HEK293 (cell line): ENCODE measurements around the gene DNMT3A.

Experiments used
- CTCF ChIA-PET: fragments of 350-600 bp; formaldehyde crosslinking; extraction: SDS; loops from one replicate; lab custom pipeline; 2021; ENCODE audit warnings: antibody characterized with exemption; lab: Yijun Ruan, JAX
- POLR2A ChIA-PET: fragments of 300-600 bp; formaldehyde crosslinking; extraction: SDS; loops from one replicate; lab custom pipeline; 2020; ENCODE audit warnings: antibody characterized with exemption, inconsistent platforms; lab: Yijun Ruan, JAX
- H3K27ac ChIP-seq: fragments of 200-500 bp; sonication (Bioruptor generic); 2 replicates; pipeline ENCODE4 v1.5.1; 2014; ENCODE audit warnings: low read depth, low read length, control low read depth, inconsistent platforms; ENCODE audit errors: extremely low read depth
- H3K36me3 ChIP-seq, 2 experiments: fragments of 200-500 bp in 1 of 2; sonication (Bioruptor generic) in 1 of 2; 1 replicate in 1 of 2; 2 replicates in 1 of 2; pipeline ENCODE4 v1.5.1; 2014 to 2017; ENCODE audit warnings: inconsistent platforms in 2 of 2, low read length in 2 of 2; ENCODE audit not compliant: control insufficient read depth in 2 of 2, insufficient read depth in 1 of 2
- H3K4me1 ChIP-seq: fragments of 200-500 bp; sonication (Bioruptor generic); 2 replicates; pipeline ENCODE4 v1.5.1; 2014; ENCODE audit warnings: mild to moderate bottlenecking, low read length, inconsistent platforms; ENCODE audit not compliant: control insufficient read depth, insufficient read depth
- H3K4me3 ChIP-seq: 2 replicates; pipeline ENCODE4 v1.5.1; 2011; ENCODE audit warnings: low read depth, mild to moderate bottlenecking, control low read depth, low read length, moderate library complexity
- H3K9me3 ChIP-seq: fragments of 200-500 bp; sonication (Bioruptor generic); 2 replicates; pipeline ENCODE4 v1.5.1; 2014; ENCODE audit warnings: low read depth, low read length, inconsistent platforms; ENCODE audit not compliant: control insufficient read depth, insufficient read depth
- GFI1B ChIP-seq: fragments of 450-650 bp; formaldehyde crosslinking; IDR thresholded peaks from 2 replicates; pipeline ENCODE4 v1.5.1; 2016; ENCODE audit warnings: missing biosample characterization, missing genetic modification characterization
- OSR2 ChIP-seq: fragments of 450-650 bp; formaldehyde crosslinking; IDR thresholded peaks from 2 replicates; pipeline ENCODE4 v1.5.1; 2016; ENCODE audit warnings: missing biosample characterization, missing genetic modification characterization
- SP2 ChIP-seq: fragments of 450-650 bp; formaldehyde crosslinking; IDR thresholded peaks from 2 replicates; pipeline ENCODE4 v1.5.1; 2016; ENCODE audit warnings: missing biosample characterization, missing genetic modification characterization
- ZBTB17 ChIP-seq: fragments of 450-650 bp; formaldehyde crosslinking; IDR thresholded peaks from 2 replicates; pipeline ENCODE4 v1.5.1; 2016; ENCODE audit warnings: missing biosample characterization, missing genetic modification characterization
- ZBTB21 ChIP-seq: fragments of 450-650 bp; formaldehyde crosslinking; IDR thresholded peaks from 2 replicates; pipeline ENCODE4 v1.5.1; 2017; ENCODE audit warnings: missing biosample characterization, missing genetic modification characterization
- ZBTB8A ChIP-seq: fragments of 450-650 bp; formaldehyde crosslinking; IDR thresholded peaks from 2 replicates; pipeline ENCODE4 v1.5.1; 2016; ENCODE audit warnings: missing biosample characterization, missing genetic modification characterization
- ZNF114 ChIP-seq: fragments of 450-650 bp; formaldehyde crosslinking; IDR thresholded peaks from 2 replicates; pipeline ENCODE4 v1.5.0; 2017; ENCODE audit warnings: missing biosample characterization, missing genetic modification characterization
- ZNF248 ChIP-seq: fragments of 450-650 bp; formaldehyde crosslinking; IDR thresholded peaks from 2 replicates; pipeline ENCODE4 v1.5.1; 2017; ENCODE audit warnings: missing biosample characterization, missing genetic modification characterization
- ZNF280C ChIP-seq: fragments of 450-650 bp; formaldehyde crosslinking; IDR thresholded peaks from 2 replicates; pipeline ENCODE4 v1.5.1; 2016; ENCODE audit warnings: missing biosample characterization, missing genetic modification characterization
- ZNF302 ChIP-seq: fragments of 450-650 bp; formaldehyde crosslinking; IDR thresholded peaks from 2 replicates; pipeline ENCODE4 v1.5.1; 2016; ENCODE audit warnings: missing biosample characterization, missing genetic modification characterization, low read depth
- ZNF341 ChIP-seq: fragments of 450-650 bp; formaldehyde crosslinking; IDR thresholded peaks from 2 replicates; pipeline ENCODE4; 2016; ENCODE audit warnings: low read depth, missing biosample characterization, missing genetic modification characterization
- ZNF501 ChIP-seq: fragments of 450-650 bp; formaldehyde crosslinking; IDR thresholded peaks from 2 replicates; pipeline ENCODE4 v1.5.1; 2016; ENCODE audit warnings: missing biosample characterization, missing genetic modification characterization
- ZNF623 ChIP-seq: fragments of 450-650 bp; formaldehyde crosslinking; IDR thresholded peaks from 2 replicates; pipeline ENCODE4 v1.5.1; 2016; ENCODE audit warnings: missing biosample characterization, missing genetic modification characterization
- ZNF639 ChIP-seq: fragments of 450-650 bp; formaldehyde crosslinking; IDR thresholded peaks from 2 replicates; pipeline ENCODE4 v1.5.1; 2016; ENCODE audit warnings: missing biosample characterization, missing genetic modification characterization
- ZNF670 ChIP-seq: fragments of 450-650 bp; formaldehyde crosslinking; IDR thresholded peaks from 2 replicates; pipeline ENCODE4 v1.5.1; 2016; ENCODE audit warnings: missing biosample characterization, missing genetic modification characterization, low read depth
- ZNF677 ChIP-seq: fragments of 450-650 bp; IDR thresholded peaks from 2 replicates; pipeline ENCODE4 v1.5.0; 2018; ENCODE audit warnings: missing biosample characterization, mild to moderate bottlenecking, missing genetic modification characterization, moderate library complexity
- ZNF747 ChIP-seq: fragments of 450-650 bp; formaldehyde crosslinking; IDR thresholded peaks from 2 replicates; pipeline ENCODE4 v1.5.1; 2016; ENCODE audit warnings: missing biosample characterization, missing genetic modification characterization
- ZNF792 ChIP-seq: fragments of 450-650 bp; formaldehyde crosslinking; IDR thresholded peaks from 2 replicates; pipeline ENCODE4 v1.5.1; 2016; ENCODE audit warnings: missing biosample characterization, missing genetic modification characterization
- ZNF837 ChIP-seq: fragments of 450-650 bp; formaldehyde crosslinking; IDR thresholded peaks from 2 replicates; pipeline ENCODE4 v1.5.1; 2016; ENCODE audit warnings: missing biosample characterization, missing genetic modification characterization
- ZSCAN30 ChIP-seq: fragments of 450-650 bp; IDR thresholded peaks from 2 replicates; pipeline ENCODE4 v1.5.1; 2018; ENCODE audit warnings: missing biosample characterization, mild to moderate bottlenecking, missing genetic modification characterization, moderate library complexity
- ZXDB ChIP-seq: fragments of 450-650 bp; formaldehyde crosslinking; IDR thresholded peaks from 2 replicates; pipeline ENCODE4 v1.5.1; 2016; ENCODE audit warnings: missing biosample characterization, missing genetic modification characterization
- TF ChIP-seq, protein P1 (sequence below): fragments of 450-650 bp; formaldehyde crosslinking; IDR thresholded peaks from 2 replicates; pipeline ENCODE4 v1.5.1; 2016; ENCODE audit warnings: missing biosample characterization, missing genetic modification characterization
- TF ChIP-seq, protein P2 (sequence below): fragments of 450-650 bp; formaldehyde crosslinking; conservative IDR thresholded peaks from 2 replicates; pipeline ENCODE4 v1.5.1; 2016; ENCODE audit warnings: low read depth, missing biosample characterization, missing genetic modification characterization
- TF ChIP-seq, protein P3 (sequence below): fragments of 450-650 bp; IDR thresholded peaks from 2 replicates; pipeline ENCODE4 v1.5.1; 2018; ENCODE audit warnings: missing biosample characterization, missing genetic modification characterization

Gene DNMT3A

DNA sequence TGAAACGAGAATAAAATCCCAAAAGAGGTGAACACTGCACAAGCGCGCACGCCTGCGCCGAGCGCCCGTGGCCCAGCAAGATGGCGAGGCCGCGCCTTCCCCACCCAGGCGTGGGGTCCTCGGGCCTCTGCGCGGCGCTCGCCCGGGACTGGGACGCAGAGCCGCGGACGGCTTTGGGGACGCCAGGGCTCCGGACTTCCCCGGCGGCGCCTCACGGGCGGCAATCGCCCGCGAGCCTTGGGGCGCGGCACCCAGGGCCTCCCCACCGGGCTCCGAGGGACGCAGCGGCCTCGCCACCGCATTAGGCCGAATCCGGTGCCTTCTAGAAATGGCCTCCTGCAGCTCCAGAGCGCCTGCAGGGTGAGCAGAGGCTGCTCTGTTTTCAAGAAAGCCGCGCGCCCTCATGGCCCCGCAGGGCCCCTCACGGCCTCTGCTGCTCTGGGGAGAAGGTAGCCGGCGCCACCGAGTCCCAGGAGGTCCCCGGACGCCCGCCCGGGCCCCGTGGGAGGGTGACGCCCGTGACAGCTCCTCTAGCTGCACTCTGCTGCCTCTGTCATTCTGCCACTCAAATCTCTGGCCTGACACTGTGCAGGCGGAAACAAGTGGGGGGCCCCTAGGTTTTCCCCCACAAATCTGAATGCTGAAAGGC is 137.4 kb downstream of the DNMT3A start:
- Histone ChIP-seq H3K4me3 (no peak overlapping the region), H3K36me3 (no peaks in the 10 kb centered on the region)
- TF ChIP-seq ZBTB21 (no peak), ZNF792 (tag by site-specific recombination) (no peak), OSR2 (tag by site-specific recombination) (no peak), ZNF248 (tag by site-specific recombination) (no peak), ZBTB17 (tag by site-specific recombination) (no peak), ZBTB8A (no peak), ZNF302 (tag by site-specific recombination) (no peak), ZNF623 (tag by site-specific recombination) (no peak), ZNF341 (tag by site-specific recombination) (no peak)
- TF ChIP-seq, protein P1, sequence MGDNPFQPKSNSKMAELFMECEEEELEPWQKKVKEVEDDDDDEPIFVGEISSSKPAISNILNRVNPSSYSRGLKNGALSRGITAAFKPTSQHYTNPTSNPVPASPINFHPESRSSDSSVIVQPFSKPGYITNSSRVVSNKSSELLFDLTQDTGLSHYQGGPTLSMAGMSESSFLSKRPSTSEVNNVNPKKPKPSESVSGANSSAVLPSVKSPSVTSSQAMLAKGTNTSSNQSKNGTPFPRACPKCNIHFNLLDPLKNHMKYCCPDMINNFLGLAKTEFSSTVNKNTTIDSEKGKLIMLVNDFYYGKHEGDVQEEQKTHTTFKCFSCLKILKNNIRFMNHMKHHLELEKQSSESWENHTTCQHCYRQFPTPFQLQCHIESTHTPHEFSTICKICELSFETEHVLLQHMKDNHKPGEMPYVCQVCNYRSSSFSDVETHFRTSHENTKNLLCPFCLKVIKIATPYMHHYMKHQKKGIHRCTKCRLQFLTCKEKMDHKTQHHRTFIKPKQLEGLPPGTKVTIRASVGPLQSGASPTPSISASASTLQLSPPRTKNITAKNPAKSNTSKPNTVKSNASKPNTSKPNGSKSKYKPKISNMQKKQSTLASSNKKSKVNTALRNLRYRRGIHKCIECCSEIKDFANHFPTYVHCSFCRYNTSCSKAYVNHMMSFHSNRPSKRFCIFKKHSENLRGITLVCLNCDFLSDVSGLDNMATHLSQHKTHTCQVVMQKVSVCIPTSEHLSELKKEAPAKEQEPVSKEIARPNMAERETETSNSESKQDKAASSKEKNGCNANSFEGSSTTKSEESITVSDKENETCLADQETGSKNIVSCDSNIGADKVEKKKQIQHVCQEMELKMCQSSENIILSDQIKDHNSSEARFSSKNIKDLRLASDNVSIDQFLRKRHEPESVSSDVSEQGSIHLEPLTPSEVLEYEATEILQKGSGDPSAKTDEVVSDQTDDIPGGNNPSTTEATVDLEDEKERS (tag by site-specific recombination), result no peak
- TF ChIP-seq, all 188 proteins: peak for 0
- Histone ChIP-seq H3K9me3 (no peaks in the 10 kb centered on the region), H3K4me1 (no peaks in the 10 kb centered on the region), H3K27ac (no peak overlapping the region)
- CTCF ChIA-PET, result no interaction called here
- POLR2A ChIA-PET, result no interaction called here

DNA sequence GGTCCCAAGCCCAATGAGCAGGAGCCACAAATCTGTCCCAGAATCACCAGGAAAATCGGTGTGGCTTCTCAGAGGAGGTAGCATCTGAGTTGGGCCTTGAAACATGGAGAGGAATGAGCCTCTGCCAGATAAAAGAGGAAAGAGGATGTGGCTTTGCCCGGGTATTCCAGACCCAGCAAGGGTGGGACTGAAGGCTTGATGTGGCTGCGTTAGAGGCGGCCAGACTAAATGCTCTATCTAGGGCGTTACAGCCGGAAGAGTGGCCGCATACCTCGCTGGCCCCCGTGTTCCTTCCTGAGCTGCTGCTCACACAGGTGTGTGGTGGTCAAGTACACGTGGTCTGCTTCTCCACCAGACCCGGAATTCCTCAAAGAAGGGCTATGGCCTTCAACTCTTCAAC is 139.4 kb downstream of the DNMT3A start:
- POLR2A ChIA-PET, result no interaction called here
- no peaks in the 10 kb centered on the region; the same call in 1 of the 2 replicates for H3K4me1 ChIP-seq
- H3K9me3 ChIP-seq, result no peaks in the 10 kb centered on the region
- CTCF ChIA-PET, result no interaction called here
- H3K4me3 ChIP-seq, result no peak overlapping the region
- H3K36me3 ChIP-seq, result no peaks in the 10 kb centered on the region
- H3K27ac ChIP-seq, result no peak overlapping the region
- TF ChIP-seq ZNF837 (tag by site-specific recombination), result no peak
- TF ChIP-seq, protein P2, sequence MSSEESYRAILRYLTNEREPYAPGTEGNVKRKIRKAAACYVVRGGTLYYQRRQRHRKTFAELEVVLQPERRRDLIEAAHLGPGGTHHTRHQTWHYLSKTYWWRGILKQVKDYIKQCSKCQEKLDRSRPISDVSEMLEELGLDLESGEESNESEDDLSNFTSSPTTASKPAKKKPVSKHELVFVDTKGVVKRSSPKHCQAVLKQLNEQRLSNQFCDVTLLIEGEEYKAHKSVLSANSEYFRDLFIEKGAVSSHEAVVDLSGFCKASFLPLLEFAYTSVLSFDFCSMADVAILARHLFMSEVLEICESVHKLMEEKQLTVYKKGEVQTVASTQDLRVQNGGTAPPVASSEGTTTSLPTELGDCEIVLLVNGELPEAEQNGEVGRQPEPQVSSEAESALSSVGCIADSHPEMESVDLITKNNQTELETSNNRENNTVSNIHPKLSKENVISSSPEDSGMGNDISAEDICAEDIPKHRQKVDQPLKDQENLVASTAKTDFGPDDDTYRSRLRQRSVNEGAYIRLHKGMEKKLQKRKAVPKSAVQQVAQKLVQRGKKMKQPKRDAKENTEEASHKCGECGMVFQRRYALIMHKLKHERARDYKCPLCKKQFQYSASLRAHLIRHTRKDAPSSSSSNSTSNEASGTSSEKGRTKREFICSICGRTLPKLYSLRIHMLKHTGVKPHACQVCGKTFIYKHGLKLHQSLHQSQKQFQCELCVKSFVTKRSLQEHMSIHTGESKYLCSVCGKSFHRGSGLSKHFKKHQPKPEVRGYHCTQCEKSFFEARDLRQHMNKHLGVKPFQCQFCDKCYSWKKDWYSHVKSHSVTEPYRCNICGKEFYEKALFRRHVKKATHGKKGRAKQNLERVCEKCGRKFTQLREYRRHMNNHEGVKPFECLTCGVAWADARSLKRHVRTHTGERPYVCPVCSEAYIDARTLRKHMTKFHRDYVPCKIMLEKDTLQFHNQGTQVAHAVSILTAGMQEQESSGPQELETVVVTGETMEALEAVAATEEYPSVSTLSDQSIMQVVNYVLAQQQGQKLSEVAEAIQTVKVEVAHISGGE (tag by site-specific recombination), result no peak
- TF ChIP-seq, protein P3, sequence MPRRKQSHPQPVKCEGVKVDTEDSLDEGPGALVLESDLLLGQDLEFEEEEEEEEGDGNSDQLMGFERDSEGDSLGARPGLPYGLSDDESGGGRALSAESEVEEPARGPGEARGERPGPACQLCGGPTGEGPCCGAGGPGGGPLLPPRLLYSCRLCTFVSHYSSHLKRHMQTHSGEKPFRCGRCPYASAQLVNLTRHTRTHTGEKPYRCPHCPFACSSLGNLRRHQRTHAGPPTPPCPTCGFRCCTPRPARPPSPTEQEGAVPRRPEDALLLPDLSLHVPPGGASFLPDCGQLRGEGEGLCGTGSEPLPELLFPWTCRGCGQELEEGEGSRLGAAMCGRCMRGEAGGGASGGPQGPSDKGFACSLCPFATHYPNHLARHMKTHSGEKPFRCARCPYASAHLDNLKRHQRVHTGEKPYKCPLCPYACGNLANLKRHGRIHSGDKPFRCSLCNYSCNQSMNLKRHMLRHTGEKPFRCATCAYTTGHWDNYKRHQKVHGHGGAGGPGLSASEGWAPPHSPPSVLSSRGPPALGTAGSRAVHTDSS (tag by site-specific recombination), result no peak
- TF ChIP-seq SP2 (tag by site-specific recombination), result no peak
- no peak for TF ChIP-seq ZNF501 (tag by site-specific recombination)
- TF ChIP-seq ZXDB (tag by site-specific recombination), result no peak
- no peak for TF ChIP-seq ZNF114 (tag by site-specific recombination)
- TF ChIP-seq ZNF639 (tag by site-specific recombination), result no peak
- no peak for TF ChIP-seq ZNF677 (tag by site-specific recombination)
- TF ChIP-seq ZNF280C (tag by site-specific recombination), result no peak
- no peak for TF ChIP-seq ZNF747 (tag by site-specific recombination)
- no peak for TF ChIP-seq ZNF670 (tag by site-specific recombination)
- TF ChIP-seq ZSCAN30, result no peak
- no peak for TF ChIP-seq GFI1B (tag by site-specific recombination)
